ENCODE measurements around the gene PAX5.

PAX5 gene

DNA sequence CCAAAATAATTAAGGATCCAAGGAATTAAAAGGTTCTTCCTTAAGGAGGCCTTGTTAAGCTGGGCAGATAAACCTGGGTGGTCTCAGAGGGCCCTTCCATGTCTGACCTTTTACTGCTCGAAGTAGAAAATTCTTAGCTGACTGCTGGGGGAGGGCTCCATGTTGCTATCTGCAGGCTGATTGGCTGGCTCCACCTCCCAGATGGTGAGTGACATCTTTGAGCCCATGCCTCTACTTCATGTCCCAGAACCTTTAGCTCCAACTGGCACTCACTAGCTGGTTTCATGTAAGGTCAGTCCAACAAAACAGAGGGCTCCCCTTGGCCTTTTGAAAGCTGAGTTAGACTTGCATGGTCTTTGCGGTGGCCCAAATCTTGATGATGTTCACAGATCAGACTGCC, 188.2 kb downstream of the PAX5 start:
- Histone ChIP-seq H3K4me2 (ENCODE audit: low read length) (no peak overlapping the region), H4K20me1 (ENCODE audit: control insufficient read depth, insufficient read depth, low read depth, low read length) (peaks cover 4% of the 10 kb centered on the region; the same call in 1 of the 2 replicates), H3K4me1 (ENCODE audit: control insufficient read depth, low read length) (no peaks in the 10 kb centered on the region)

DNA sequence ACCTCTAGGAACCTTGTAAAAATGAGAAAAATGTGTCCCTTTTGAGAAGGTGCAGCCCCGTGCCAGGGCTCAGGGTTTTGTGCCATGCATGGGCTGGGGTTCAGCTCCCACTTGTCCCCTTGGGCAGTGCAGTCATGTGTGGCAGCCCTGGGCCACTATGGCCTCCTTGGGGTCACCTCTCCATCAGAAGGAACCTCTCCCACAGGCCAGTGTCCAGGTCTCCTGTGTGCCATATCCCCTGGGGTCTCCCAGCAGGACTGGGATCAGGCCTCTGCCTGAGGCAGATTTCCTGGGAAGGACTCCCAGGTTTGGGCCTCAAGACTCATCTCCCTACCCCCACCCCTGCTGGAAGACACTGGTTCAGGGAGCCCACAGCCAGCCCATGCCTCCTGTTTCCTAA, 189.1 kb downstream of the PAX5 start:
- Histone ChIP-seq H3K4me3 (ENCODE audit: low read length) (no peak overlapping the region), H3K27me3 (ENCODE audit: control insufficient read depth, low read length) (no peaks in the 10 kb centered on the region), H3K4me2 (ENCODE audit: low read length) (no peak overlapping the region), H3K9me3 (ENCODE audit: control insufficient read depth, insufficient read depth, low read length) (no peaks in the 10 kb centered on the region), H3K36me3 (ENCODE audit: control insufficient read depth, low read length) (peaks cover 99% of the 10 kb centered on the region), H3F3A (ENCODE audit: control insufficient read depth, insufficient read depth) (0 out of 2 replicates have a peak, but pooled peaks cover 3% of the 10 kb centered on the region), H3K27ac (ENCODE audit: low read depth, low read length) (no peak overlapping the region), H3K4me1 (ENCODE audit: control insufficient read depth, low read length) (no peaks in the 10 kb centered on the region), H3K79me2 (ENCODE audit: control insufficient read depth, low read length) (no peaks in the 10 kb centered on the region), H4K20me1 (ENCODE audit: control insufficient read depth, insufficient read depth, low read depth, low read length) (peaks cover 4% of the 10 kb centered on the region; the same call in 1 of the 2 replicates), H3K9me2 (replicated peaks; ENCODE audit: control insufficient read depth, low read length) (no peaks in the 10 kb centered on the region)
- TF ChIP-seq, protein P1, sequence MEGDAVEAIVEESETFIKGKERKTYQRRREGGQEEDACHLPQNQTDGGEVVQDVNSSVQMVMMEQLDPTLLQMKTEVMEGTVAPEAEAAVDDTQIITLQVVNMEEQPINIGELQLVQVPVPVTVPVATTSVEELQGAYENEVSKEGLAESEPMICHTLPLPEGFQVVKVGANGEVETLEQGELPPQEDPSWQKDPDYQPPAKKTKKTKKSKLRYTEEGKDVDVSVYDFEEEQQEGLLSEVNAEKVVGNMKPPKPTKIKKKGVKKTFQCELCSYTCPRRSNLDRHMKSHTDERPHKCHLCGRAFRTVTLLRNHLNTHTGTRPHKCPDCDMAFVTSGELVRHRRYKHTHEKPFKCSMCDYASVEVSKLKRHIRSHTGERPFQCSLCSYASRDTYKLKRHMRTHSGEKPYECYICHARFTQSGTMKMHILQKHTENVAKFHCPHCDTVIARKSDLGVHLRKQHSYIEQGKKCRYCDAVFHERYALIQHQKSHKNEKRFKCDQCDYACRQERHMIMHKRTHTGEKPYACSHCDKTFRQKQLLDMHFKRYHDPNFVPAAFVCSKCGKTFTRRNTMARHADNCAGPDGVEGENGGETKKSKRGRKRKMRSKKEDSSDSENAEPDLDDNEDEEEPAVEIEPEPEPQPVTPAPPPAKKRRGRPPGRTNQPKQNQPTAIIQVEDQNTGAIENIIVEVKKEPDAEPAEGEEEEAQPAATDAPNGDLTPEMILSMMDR (IDR thresholded peaks at IDR 0.05; ENCODE audit: low read depth, low read length, poor library complexity, severe bottlenecking): no peak
- no peak for TF ChIP-seq EZH2phosphoT487 (IDR thresholded peaks at IDR 0.05; ENCODE audit: borderline replicate concordance, low read length)

More for the DNA sequence above, 188.2 kb downstream of the PAX5 start:
- Histone ChIP-seq H3K36me3 (ENCODE audit: control insufficient read depth, low read length) (peaks cover 99% of the 10 kb centered on the region), H3K27me3 (ENCODE audit: control insufficient read depth, low read length) (no peaks in the 10 kb centered on the region), H3K4me3 (ENCODE audit: low read length) (no peak overlapping the region), H3K27ac (ENCODE audit: low read depth, low read length) (no peak overlapping the region), H3K9me3 (ENCODE audit: control insufficient read depth, insufficient read depth, low read length) (no peaks in the 10 kb centered on the region), H3K9me2 (replicated peaks; ENCODE audit: control insufficient read depth, low read length) (no peaks in the 10 kb centered on the region), H3F3A (ENCODE audit: control insufficient read depth, insufficient read depth) (0 out of 2 replicates have a peak, but pooled peaks cover 3% of the 10 kb centered on the region), H3K79me2 (ENCODE audit: control insufficient read depth, low read length) (no peaks in the 10 kb centered on the region)
- TF ChIP-seq, protein P1 (IDR thresholded peaks at IDR 0.05; ENCODE audit: low read depth, low read length, poor library complexity, severe bottlenecking): no peak
- no peak for TF ChIP-seq EZH2phosphoT487 (IDR thresholded peaks at IDR 0.05; ENCODE audit: borderline replicate concordance, low read length)

DNA sequence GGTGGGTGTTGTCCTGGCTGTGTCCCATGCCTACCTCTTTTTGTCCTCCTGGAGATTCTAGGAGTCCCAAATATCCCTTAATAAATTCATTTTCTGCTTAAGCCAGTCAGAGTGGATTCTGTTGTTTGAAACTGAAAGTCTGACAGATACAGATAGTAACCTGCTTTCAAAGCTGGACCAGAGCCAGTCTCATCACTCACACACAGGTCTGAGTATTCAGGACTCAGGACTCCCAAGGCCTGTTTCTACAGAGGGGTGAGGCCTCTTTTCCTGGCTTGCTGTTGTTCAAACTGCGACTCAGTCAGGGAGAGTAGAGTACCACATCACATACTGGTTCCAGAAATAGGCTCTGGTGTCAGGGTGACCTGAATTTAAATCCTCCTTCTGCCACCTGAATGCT, 190.1 kb downstream of the PAX5 start:
- no peak overlapping the region for H3K4me3 ChIP-seq (ENCODE audit: low read length)
- no peak overlapping the region for H3K27ac ChIP-seq (ENCODE audit: low read depth, low read length)
- H3K9me3 ChIP-seq (ENCODE audit: control insufficient read depth, insufficient read depth, low read length): no peaks in the 10 kb centered on the region
- H3F3A ChIP-seq (ENCODE audit: control insufficient read depth, insufficient read depth): 0 out of 2 replicates have a peak, but pooled peaks cover 3% of the 10 kb centered on the region
- H3K27me3 ChIP-seq (ENCODE audit: control insufficient read depth, low read length): no peaks in the 10 kb centered on the region
- TF ChIP-seq EZH2phosphoT487 (IDR thresholded peaks at IDR 0.05; ENCODE audit: borderline replicate concordance, low read length): no peak
- TF ChIP-seq, protein P1 (IDR thresholded peaks at IDR 0.05; ENCODE audit: low read depth, low read length, poor library complexity, severe bottlenecking): no peak
- no peaks in the 10 kb centered on the region for H3K9me2 ChIP-seq (replicated peaks; ENCODE audit: control insufficient read depth, low read length)
- H3K36me3 ChIP-seq (ENCODE audit: control insufficient read depth, low read length): peaks cover 99% of the 10 kb centered on the region
- H4K20me1 ChIP-seq (ENCODE audit: control insufficient read depth, insufficient read depth, low read depth, low read length): peaks cover 4% of the 10 kb centered on the region
- no peaks in the 10 kb centered on the region for H3K4me1 ChIP-seq (ENCODE audit: control insufficient read depth, low read length)
- H3K4me2 ChIP-seq (ENCODE audit: low read length): no peak overlapping the region
- no peaks in the 10 kb centered on the region for H3K79me2 ChIP-seq (ENCODE audit: control insufficient read depth, low read length)

Measured in DOHH2 (cell line).